Neural progenitor cell (in vitro differentiated cells): Measurements from ENCODE around the gene DKKL1.

Experiments
- EZH2 ChIP-seq: fragments of 200-600 bp; sonication (generic); IDR thresholded peaks from 2 replicates; pipeline ENCODE4 v1.6.1; 2017; ENCODE audit warnings: antibody characterized with exemption, mild to moderate bottlenecking, moderate library complexity
- EZH2phosphoT487 ChIP-seq: fragments of 200-600 bp; sonication (generic); IDR thresholded peaks from 2 replicates; pipeline ENCODE4 v1.6.1; 2017; ENCODE audit warnings: antibody characterized with exemption
- TF ChIP-seq, protein P1 (sequence below): fragments of 200-600 bp; sonication (generic); IDR thresholded peaks from 2 replicates; pipeline ENCODE4 v1.5.1; 2017; ENCODE audit warnings: antibody characterized with exemption, mild to moderate bottlenecking

DNA sequence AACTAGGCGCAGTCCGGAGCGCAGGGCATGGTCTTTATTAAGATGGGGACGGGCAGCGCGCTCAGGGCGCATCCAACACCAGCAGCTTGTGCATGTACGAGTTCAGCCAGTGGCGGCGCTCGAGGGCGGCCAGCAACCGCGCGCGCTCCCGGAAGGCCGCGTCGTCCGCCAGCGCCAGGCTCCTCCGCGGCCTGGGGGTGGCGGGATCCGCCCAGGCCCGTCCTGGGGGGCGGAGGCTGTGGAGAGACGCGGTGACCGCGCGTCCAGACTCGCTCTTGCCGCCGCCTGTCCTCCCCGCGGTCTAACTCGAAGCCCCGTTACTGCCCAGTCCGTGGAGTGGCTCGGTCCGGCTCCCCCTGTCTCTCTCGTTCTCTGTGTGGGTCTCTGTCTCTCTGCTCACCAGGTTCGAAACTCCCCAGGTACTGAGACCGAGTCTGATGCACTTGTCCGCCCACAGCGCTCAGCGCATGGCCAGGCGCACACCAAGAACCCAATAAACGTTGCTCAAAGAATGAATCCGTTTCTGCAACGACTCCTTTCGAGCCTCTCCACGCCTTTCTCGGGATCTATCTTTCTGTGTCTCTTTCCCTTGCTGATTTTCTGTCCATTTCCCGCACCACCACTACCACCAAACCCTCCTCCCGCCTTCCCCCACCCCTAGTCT lies 58.9 kb downstream of the DKKL1 start:
- TF ChIP-seq, protein P1, sequence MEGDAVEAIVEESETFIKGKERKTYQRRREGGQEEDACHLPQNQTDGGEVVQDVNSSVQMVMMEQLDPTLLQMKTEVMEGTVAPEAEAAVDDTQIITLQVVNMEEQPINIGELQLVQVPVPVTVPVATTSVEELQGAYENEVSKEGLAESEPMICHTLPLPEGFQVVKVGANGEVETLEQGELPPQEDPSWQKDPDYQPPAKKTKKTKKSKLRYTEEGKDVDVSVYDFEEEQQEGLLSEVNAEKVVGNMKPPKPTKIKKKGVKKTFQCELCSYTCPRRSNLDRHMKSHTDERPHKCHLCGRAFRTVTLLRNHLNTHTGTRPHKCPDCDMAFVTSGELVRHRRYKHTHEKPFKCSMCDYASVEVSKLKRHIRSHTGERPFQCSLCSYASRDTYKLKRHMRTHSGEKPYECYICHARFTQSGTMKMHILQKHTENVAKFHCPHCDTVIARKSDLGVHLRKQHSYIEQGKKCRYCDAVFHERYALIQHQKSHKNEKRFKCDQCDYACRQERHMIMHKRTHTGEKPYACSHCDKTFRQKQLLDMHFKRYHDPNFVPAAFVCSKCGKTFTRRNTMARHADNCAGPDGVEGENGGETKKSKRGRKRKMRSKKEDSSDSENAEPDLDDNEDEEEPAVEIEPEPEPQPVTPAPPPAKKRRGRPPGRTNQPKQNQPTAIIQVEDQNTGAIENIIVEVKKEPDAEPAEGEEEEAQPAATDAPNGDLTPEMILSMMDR = peak; percentile 79
- TF ChIP-seq EZH2 = no peak
- TF ChIP-seq EZH2phosphoT487 = no peak
